Measurements from ENCODE around the gene CFAP77.

DNA sequence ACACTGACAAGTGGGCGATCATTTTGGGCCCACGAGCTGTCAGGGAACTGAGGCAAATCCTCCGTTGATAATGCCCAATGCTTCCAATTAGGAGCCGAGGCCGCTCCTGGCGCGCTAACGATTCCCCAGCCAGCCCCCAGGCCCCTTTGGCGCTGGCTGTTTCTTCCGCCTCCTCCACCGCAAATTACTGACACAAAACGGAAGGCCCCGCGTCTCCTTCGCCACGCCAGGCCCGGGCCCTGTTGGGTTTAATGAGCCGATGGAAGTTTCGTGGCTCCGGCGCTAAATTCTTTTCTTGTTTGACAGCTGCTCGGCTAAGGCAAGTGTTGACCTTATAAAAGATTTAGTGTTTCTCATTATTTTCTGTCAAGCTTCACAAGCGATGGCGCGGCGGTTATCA, 146.7 kb downstream of the CFAP77 start:
- TF ChIP-seq POLR2A (IDR thresholded peaks at IDR 0.05) (no peak), EP300 (IDR thresholded peaks at IDR 0.05) (no peak)
- TF ChIP-seq, protein P1, sequence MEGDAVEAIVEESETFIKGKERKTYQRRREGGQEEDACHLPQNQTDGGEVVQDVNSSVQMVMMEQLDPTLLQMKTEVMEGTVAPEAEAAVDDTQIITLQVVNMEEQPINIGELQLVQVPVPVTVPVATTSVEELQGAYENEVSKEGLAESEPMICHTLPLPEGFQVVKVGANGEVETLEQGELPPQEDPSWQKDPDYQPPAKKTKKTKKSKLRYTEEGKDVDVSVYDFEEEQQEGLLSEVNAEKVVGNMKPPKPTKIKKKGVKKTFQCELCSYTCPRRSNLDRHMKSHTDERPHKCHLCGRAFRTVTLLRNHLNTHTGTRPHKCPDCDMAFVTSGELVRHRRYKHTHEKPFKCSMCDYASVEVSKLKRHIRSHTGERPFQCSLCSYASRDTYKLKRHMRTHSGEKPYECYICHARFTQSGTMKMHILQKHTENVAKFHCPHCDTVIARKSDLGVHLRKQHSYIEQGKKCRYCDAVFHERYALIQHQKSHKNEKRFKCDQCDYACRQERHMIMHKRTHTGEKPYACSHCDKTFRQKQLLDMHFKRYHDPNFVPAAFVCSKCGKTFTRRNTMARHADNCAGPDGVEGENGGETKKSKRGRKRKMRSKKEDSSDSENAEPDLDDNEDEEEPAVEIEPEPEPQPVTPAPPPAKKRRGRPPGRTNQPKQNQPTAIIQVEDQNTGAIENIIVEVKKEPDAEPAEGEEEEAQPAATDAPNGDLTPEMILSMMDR (IDR thresholded peaks at IDR 0.05): no peak
